Small intestine (tissue), 7 donors: ENCODE results near the gene NEMF. TPM values are rescaled to one million over a fixed set of nuclear protein-coding genes. Genes with fewer than 3 reads are reported as not detected.
"Not testable (repeated sequence)": the region's sequence is repeated elsewhere in the genome, so short reads cannot be mapped to it uniquely, and the experiment has no call there.

ENCODE experiments used
- DNase-seq, 2 donors: peaks; one replicate each; pipeline versions ENCODE4 v3.0.0 to v3.0.0-alpha.2; 2013
- FAIRE-seq: peaks from 2 replicates; lab custom pipeline; 2012; peaks lifted over from hg19 to GRCh38; lab: Jason Lieb, UNC
- H3K27ac ChIP-seq, 3 donors: one replicate each; pipeline ENCODE4 v1.5.1; 2013; ENCODE audit warnings: low read length in 2 of 3, mild to moderate bottlenecking in 2 of 3, control low read depth in 1 of 3, inconsistent platforms in 1 of 3, low read depth in 1 of 3, moderate library complexity in 1 of 3
- H3K27me3 ChIP-seq, 3 donors: one replicate each; pipeline ENCODE4 v1.6.1; 2013; ENCODE audit warnings: low read length in 3 of 3, inconsistent platforms in 1 of 3; ENCODE audit not compliant: control insufficient read depth in 3 of 3, insufficient read depth in 3 of 3
- H3K36me3 ChIP-seq, 3 donors: one replicate each; pipeline ENCODE4 v1.6.1; 2013; ENCODE audit warnings: low read length in 3 of 3, inconsistent platforms in 1 of 3, low read depth in 1 of 3, mild to moderate bottlenecking in 1 of 3, moderate library complexity in 1 of 3; ENCODE audit not compliant: control insufficient read depth in 3 of 3, insufficient read depth in 2 of 3
- H3K4me1 ChIP-seq, 3 donors: one replicate each; pipeline ENCODE4 v1.6.1; 2013; ENCODE audit warnings: low read length in 2 of 3, inconsistent platforms in 1 of 3, low read depth in 1 of 3, mild to moderate bottlenecking in 1 of 3, moderate library complexity in 1 of 3; ENCODE audit not compliant: control insufficient read depth in 3 of 3, insufficient read depth in 2 of 3
- H3K4me3 ChIP-seq, 3 donors: one replicate each; pipeline ENCODE4 v1.5.1; 2013; ENCODE audit warnings: low read length in 3 of 3, control low read depth in 1 of 3, inconsistent platforms in 1 of 3, low read depth in 1 of 3, mild to moderate bottlenecking in 1 of 3, moderate library complexity in 1 of 3
- H3K9me3 ChIP-seq, 2 donors: one replicate each; pipeline ENCODE4 v1.6.1; 2013; ENCODE audit warnings: low read depth in 1 of 2, low read length in 1 of 2; ENCODE audit not compliant: control insufficient read depth in 2 of 2, insufficient read depth in 1 of 2
- WGBS, 3 donors: extraction: QIAGEN DNeasy Blood & Tissue Kit; methylation state at CpG; one replicate each; pipeline ENCODE4 v1.1.7; 2013; 5-methylcytosine and 5-hydroxymethylcytosine counted together
- polyA plus RNA-seq, 4 donors: library from polyadenylated mRNA; stranded (reverse) in 3 of 4; unstranded in 1 of 4; fragments of 200-250 nt in 3 of 4; fragments of 120-200 nt in 1 of 4; gene quantifications; one replicate each; pipeline versions ENCODE4 v1.2.1 to v1.2.3, GENCODE V29; 2013
- donor health status: healthy with polysubstance abuse.
- donor health status: control.
- donor health status: control.
- donor health status: Bipolar disorder and iron deficiency.
- donor health status: healthy.

NEMF gene
- polyA plus RNA-seq, 4 donors = 19.6 to 43.8 (median 31.3) TPM

DNA sequence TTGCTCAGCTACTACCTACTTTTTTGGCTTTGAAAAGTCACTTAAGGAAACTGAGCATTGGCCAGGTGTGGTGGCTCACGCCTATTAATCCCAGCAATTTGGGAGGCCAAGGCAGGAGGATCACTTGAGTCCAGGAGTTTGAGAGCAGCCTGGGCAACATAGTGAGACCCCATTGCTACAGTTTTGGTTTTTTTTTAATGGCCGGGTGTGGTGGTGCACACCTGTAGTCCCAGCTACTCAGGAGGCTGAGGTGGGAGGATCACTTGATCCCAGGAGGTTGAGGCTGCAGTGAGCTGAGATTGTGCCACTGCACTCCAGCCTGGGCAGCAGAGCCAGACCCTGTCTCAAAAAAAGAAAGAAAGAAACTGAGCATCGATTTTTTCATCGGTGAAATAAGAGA, 116.9 kb downstream of the NEMF start:
- not testable (repeated sequence) for H3K4me3 ChIP-seq, H3K9me3 ChIP-seq, H3K27ac ChIP-seq, H3K27me3 ChIP-seq, H3K4me1 ChIP-seq, H3K36me3 ChIP-seq, FAIRE-seq, DNase-seq
- WGBS, 3 donors = 86 to 99% (median 97%) methylated on average over 4 of the region's 4 CpGs

DNA sequence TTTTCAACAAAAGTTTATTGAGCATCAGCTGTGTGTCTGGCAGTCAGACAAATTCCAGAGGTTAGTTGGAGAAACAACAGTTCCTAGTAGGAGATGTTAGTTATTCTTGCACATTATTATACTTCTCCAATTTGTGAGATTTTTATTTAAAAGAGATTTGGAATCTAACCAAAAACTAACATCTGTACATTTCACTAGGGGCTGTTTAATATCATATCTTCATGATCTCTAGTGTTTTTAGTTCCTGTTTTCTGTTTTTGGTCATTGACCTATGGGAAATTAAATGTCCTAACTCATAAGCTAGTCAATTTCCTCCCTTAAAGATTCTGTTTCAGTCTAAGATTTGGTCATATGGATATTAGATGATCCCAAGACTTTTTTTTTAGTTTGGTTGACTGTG, 118.8 kb downstream of the NEMF start:
- no peaks in the 10 kb centered on the region for H3K9me3 ChIP-seq
- H3K4me3 ChIP-seq = no peak overlapping the region
- FAIRE-seq (no peak), DNase-seq (no peak)
- no peaks in the 10 kb centered on the region for H3K27me3 ChIP-seq
- no peak overlapping the region for H3K27ac ChIP-seq
- H3K4me1 ChIP-seq = no peaks in the 10 kb centered on the region
- peaks cover 0 to 3% (median 0%) of the 10 kb centered on the region in 3 donors for H3K36me3 ChIP-seq

DNA sequence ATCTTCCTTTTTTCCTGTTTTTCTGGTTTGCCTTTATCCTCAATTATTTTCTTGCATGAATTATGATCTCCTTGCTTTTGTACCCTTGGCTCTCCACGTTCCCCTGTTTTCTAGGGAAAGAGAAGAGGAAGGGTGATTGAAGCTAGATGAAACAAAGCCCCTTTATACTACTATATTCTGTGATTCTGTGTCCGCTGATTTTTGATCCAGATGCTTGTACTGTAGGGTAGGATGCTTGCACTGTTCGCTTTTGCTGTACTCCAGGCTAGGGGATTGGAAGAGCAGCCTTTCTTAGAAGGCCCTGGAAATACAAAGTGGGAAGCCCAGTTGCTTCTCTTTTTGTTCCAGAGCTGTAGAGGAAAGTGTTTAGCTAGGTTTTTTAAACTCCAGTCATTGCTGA, 119.7 kb downstream of the NEMF start:
- DNase-seq (no peak), FAIRE-seq (no peak)
- H3K27me3 ChIP-seq = no peaks in the 10 kb centered on the region
- H3K9me3 ChIP-seq = no peaks in the 10 kb centered on the region
- peaks cover 0 to 5% (median 0%) of the 10 kb centered on the region in 3 donors for H3K36me3 ChIP-seq
- H3K4me3 ChIP-seq = no peak overlapping the region
- H3K27ac ChIP-seq = no peak overlapping the region
- WGBS, 3 donors = 89 to 93% (median 89%) methylated on average over 3 of the region's 3 CpGs
- no peaks in the 10 kb centered on the region for H3K4me1 ChIP-seq

Other genes starting within 250 kb of the NEMF start
- gene RPL36AL, start 232.2 kb downstream of the NEMF start, polyA plus RNA-seq = 100 to 1,000 TPM; 328 to 910 (median 674) TPM
- gene MGAT2, start 232.0 kb downstream of the NEMF start, polyA plus RNA-seq = 10 to 100 TPM; 13.5 to 59.1 (median 26.0) TPM
- gene DNAAF2, start 217.5 kb downstream of the NEMF start, polyA plus RNA-seq = 10 to 100 TPM in 2 of 4 donors, 1 to 10 TPM in 2; 8.3 to 19.5 (median 10.3) TPM
- gene POLE2, start 164.6 kb downstream of the NEMF start, polyA plus RNA-seq = 1 to 10 TPM; 2.4 to 9.8 (median 8.6) TPM
- 1 to 10 TPM; 1.3 to 4.0 (median 2.5) TPM for gene KLHDC1, start 159.7 kb downstream of the NEMF start, polyA plus RNA-seq
- gene KLHDC2, start 84.6 kb downstream of the NEMF start, polyA plus RNA-seq = 100 to 1,000 TPM in 2 of 4 donors, 10 to 100 TPM in 2; 40.0 to 135 (median 103) TPM
- gene ARF6, start 40.3 kb upstream of the NEMF start, polyA plus RNA-seq = 10 to 100 TPM; 51.9 to 78.6 (median 65.0) TPM